H1 (cell line): ENCODE data around the gene SLFN5. TPM values are rescaled to one million over a fixed set of nuclear protein-coding genes. Genes with fewer than 3 reads are reported as not detected.

ENCODE experiments used
- CREB1 ChIP-seq: IDR thresholded peaks from 2 replicates; pipeline ENCODE4 v1.6.1; 2012; ENCODE audit warnings: inconsistent platforms
- CTBP2 ChIP-seq: IDR thresholded peaks from 2 replicates; pipeline ENCODE4 v1.7.0; 2011; ENCODE audit warnings: borderline replicate concordance, mild to moderate bottlenecking, moderate library complexity, mixed read lengths, low read length; ENCODE audit not compliant: insufficient read depth, insufficient read length
- EGR1 ChIP-seq: IDR thresholded peaks from 2 replicates; pipeline ENCODE4 v1.6.1; 2011; ENCODE audit warnings: low read depth, low read length, borderline replicate concordance
- GTF2F1 ChIP-seq: IDR thresholded peaks from 2 replicates; pipeline ENCODE4 v1.6.1; 2012; ENCODE audit warnings: low read depth, low read length, improper control_type of control experiment, borderline replicate concordance
- NRF1 ChIP-seq: IDR thresholded peaks from 2 replicates; pipeline ENCODE4 v1.6.1; 2011; ENCODE audit warnings: mild to moderate bottlenecking, low read depth, low read length, improper control_type of control experiment
- PHF8 ChIP-seq: fragments of 200-600 bp; sonication (generic); conservative IDR thresholded peaks from 2 replicates; pipeline ENCODE4 v1.7.1; 2012; ENCODE audit warnings: low read depth, mild to moderate bottlenecking, inconsistent platforms, low read length, moderate library complexity
- POLR2AphosphoS5 ChIP-seq: IDR thresholded peaks from 2 replicates; pipeline ENCODE4 v1.6.1; 2011; ENCODE audit warnings: low read depth, low read length
- RBBP5 ChIP-seq: IDR thresholded peaks from 2 replicates; pipeline ENCODE4 v1.7.1; 2012; ENCODE audit warnings: low read depth, mild to moderate bottlenecking, inconsistent platforms, low read length, moderate library complexity, borderline replicate concordance
- RNF2 ChIP-seq: fragments of 200-900, 300-1000 bp; sonication (generic); IDR thresholded peaks from 2 replicates; pipeline ENCODE4 v1.7.1; 2016; ENCODE audit warnings: borderline replicate concordance, low read depth, mild to moderate bottlenecking, antibody characterized with exemption, low read length; ENCODE audit not compliant: poor library complexity, severe bottlenecking; ENCODE audit errors: missing control alignments
- SIRT6 ChIP-seq: IDR thresholded peaks from one replicate; pipeline ENCODE4 v1.7.1; 2012; ENCODE audit warnings: low read length, inconsistent platforms
- SP1 ChIP-seq: IDR thresholded peaks from 2 replicates; pipeline ENCODE4 v1.6.1; 2011; ENCODE audit warnings: low read depth, low read length
- SP2 ChIP-seq: IDR thresholded peaks from 2 replicates; pipeline ENCODE4 v1.6.1; 2012; ENCODE audit warnings: mild to moderate bottlenecking, low read length, inconsistent platforms
- polyA plus RNA-seq, 7 experiments: library from polyadenylated mRNA; depleted of rRNA in 3 of 7; stranded (reverse) in 5 of 7; unstranded in 2 of 7; fragments of >200 nt in 5 of 7; fragments of 200-250 nt in 2 of 7; gene quantifications; 1 replicate in 5 of 7; 2 replicates in 1 of 7; 4 replicates in 1 of 7; pipeline versions ENCODE4 v1.2.1 to v1.2.3, GENCODE V29; 2011 to 2013; ENCODE audit warnings: missing spikeins in 2 of 7, mixed read lengths in 2 of 7
- total RNA-seq: library from RNA; stranded (reverse); fragmentation: NEBNext Ultra II Directional; extraction: Animal tissue kit (Norgen Biotek cat#: 25700); gene quantifications from 2 replicates; pipeline ENCODE4 v1.2.1, GENCODE V29; 2021
- TF ChIP-seq, protein P1 (sequence below): fragments of 300-600 bp; sonication (generic); IDR thresholded peaks from 2 replicates; pipeline ENCODE4 v1.7.1; 2012; ENCODE audit warnings: low read length, moderate library complexity, mild to moderate bottlenecking, inconsistent platforms; ENCODE audit not compliant: insufficient replicate concordance

The SLFN5 gene
- total and polyA plus RNA-seq, 2 of the 8 experiments (the other 6 are each of a cell fraction or from before 2014, with no cell fraction given) = 0.86 to 3.0 TPM

DNA sequence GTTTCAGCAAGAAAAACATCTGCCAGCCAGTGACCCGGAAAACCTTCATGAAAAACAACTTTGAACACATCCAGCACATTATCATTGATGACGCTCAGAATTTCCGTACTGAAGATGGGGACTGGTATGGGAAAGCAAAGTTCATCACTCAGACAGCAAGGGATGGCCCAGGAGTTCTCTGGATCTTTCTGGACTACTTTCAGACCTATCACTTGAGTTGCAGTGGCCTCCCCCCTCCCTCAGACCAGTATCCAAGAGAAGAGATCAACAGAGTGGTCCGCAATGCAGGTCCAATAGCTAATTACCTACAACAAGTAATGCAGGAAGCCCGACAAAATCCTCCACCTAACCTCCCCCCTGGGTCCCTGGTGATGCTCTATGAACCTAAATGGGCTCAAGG lies 22.2 kb downstream of the SLFN5 start (continued):
- TF ChIP-seq, protein P1, sequence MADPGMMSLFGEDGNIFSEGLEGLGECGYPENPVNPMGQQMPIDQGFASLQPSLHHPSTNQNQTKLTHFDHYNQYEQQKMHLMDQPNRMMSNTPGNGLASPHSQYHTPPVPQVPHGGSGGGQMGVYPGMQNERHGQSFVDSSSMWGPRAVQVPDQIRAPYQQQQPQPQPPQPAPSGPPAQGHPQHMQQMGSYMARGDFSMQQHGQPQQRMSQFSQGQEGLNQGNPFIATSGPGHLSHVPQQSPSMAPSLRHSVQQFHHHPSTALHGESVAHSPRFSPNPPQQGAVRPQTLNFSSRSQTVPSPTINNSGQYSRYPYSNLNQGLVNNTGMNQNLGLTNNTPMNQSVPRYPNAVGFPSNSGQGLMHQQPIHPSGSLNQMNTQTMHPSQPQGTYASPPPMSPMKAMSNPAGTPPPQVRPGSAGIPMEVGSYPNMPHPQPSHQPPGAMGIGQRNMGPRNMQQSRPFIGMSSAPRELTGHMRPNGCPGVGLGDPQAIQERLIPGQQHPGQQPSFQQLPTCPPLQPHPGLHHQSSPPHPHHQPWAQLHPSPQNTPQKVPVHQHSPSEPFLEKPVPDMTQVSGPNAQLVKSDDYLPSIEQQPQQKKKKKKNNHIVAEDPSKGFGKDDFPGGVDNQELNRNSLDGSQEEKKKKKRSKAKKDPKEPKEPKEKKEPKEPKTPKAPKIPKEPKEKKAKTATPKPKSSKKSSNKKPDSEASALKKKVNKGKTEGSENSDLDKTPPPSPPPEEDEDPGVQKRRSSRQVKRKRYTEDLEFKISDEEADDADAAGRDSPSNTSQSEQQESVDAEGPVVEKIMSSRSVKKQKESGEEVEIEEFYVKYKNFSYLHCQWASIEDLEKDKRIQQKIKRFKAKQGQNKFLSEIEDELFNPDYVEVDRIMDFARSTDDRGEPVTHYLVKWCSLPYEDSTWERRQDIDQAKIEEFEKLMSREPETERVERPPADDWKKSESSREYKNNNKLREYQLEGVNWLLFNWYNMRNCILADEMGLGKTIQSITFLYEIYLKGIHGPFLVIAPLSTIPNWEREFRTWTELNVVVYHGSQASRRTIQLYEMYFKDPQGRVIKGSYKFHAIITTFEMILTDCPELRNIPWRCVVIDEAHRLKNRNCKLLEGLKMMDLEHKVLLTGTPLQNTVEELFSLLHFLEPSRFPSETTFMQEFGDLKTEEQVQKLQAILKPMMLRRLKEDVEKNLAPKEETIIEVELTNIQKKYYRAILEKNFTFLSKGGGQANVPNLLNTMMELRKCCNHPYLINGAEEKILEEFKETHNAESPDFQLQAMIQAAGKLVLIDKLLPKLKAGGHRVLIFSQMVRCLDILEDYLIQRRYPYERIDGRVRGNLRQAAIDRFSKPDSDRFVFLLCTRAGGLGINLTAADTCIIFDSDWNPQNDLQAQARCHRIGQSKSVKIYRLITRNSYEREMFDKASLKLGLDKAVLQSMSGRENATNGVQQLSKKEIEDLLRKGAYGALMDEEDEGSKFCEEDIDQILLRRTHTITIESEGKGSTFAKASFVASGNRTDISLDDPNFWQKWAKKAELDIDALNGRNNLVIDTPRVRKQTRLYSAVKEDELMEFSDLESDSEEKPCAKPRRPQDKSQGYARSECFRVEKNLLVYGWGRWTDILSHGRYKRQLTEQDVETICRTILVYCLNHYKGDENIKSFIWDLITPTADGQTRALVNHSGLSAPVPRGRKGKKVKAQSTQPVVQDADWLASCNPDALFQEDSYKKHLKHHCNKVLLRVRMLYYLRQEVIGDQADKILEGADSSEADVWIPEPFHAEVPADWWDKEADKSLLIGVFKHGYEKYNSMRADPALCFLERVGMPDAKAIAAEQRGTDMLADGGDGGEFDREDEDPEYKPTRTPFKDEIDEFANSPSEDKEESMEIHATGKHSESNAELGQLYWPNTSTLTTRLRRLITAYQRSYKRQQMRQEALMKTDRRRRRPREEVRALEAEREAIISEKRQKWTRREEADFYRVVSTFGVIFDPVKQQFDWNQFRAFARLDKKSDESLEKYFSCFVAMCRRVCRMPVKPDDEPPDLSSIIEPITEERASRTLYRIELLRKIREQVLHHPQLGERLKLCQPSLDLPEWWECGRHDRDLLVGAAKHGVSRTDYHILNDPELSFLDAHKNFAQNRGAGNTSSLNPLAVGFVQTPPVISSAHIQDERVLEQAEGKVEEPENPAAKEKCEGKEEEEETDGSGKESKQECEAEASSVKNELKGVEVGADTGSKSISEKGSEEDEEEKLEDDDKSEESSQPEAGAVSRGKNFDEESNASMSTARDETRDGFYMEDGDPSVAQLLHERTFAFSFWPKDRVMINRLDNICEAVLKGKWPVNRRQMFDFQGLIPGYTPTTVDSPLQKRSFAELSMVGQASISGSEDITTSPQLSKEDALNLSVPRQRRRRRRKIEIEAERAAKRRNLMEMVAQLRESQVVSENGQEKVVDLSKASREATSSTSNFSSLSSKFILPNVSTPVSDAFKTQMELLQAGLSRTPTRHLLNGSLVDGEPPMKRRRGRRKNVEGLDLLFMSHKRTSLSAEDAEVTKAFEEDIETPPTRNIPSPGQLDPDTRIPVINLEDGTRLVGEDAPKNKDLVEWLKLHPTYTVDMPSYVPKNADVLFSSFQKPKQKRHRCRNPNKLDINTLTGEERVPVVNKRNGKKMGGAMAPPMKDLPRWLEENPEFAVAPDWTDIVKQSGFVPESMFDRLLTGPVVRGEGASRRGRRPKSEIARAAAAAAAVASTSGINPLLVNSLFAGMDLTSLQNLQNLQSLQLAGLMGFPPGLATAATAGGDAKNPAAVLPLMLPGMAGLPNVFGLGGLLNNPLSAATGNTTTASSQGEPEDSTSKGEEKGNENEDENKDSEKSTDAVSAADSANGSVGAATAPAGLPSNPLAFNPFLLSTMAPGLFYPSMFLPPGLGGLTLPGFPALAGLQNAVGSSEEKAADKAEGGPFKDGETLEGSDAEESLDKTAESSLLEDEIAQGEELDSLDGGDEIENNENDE = no peak
- TF ChIP-seq GTF2F1 = no peak
- TF ChIP-seq SP2 = no peak
- TF ChIP-seq SP1 = no peak
- no peak for TF ChIP-seq SIRT6
- no peak for TF ChIP-seq CREB1
- no peak for TF ChIP-seq POLR2AphosphoS5
- no peak for TF ChIP-seq CTBP2
- TF ChIP-seq RBBP5 = no peak
- TF ChIP-seq RNF2 = no peak
- no peak for TF ChIP-seq NRF1
- no peak for TF ChIP-seq PHF8
- TF ChIP-seq EGR1 = no peak
